Loucy (cell line): Measurements from ENCODE around the gene FBXO11.

ENCODE experiments used
- H2AFZ ChIP-seq: fragments of 200-600 bp; sonication (generic); 2 replicates; pipeline ENCODE4 v1.6.0; 2016; ENCODE audit warnings: antibody characterized with exemption, mild to moderate bottlenecking, low read length, moderate library complexity
- H3F3A ChIP-seq: fragments of 200-600 bp; 2 replicates; pipeline ENCODE4 v1.6.0; 2016; ENCODE audit warnings: antibody characterized with exemption, low read depth, mild to moderate bottlenecking
- H3K27me3 ChIP-seq: fragments of 200-600 bp; sonication (generic); 2 replicates; pipeline ENCODE4 v1.6.1; 2014; ENCODE audit warnings: low read length, mild to moderate bottlenecking; ENCODE audit not compliant: insufficient read depth, poor library complexity, severe bottlenecking
- H3K36me3 ChIP-seq: fragments of 200-600 bp; sonication (generic); 2 replicates; pipeline ENCODE4 v1.6.1; 2016; ENCODE audit warnings: low read length; ENCODE audit not compliant: insufficient read depth
- H3K4me1 ChIP-seq: fragments of 200-600 bp; sonication (generic); 2 replicates; pipeline ENCODE4 v1.5.1; 2014; ENCODE audit warnings: low read length, mild to moderate bottlenecking; ENCODE audit not compliant: insufficient read depth, poor library complexity, severe bottlenecking
- H3K4me2 ChIP-seq: fragments of 200-600 bp; sonication (generic); 2 replicates; pipeline ENCODE4 v1.6.0; 2014; ENCODE audit warnings: antibody characterized with exemption, low read length, low read depth, mild to moderate bottlenecking; ENCODE audit not compliant: poor library complexity, severe bottlenecking
- H3K4me3 ChIP-seq: fragments of 200-600 bp; sonication (generic); 2 replicates; pipeline ENCODE4 v1.5.1; 2014; ENCODE audit warnings: low read length, mild to moderate bottlenecking, mixed read lengths; ENCODE audit not compliant: poor library complexity, severe bottlenecking
- H3K79me2 ChIP-seq: fragments of 200-600 bp; sonication (generic); 2 replicates; pipeline ENCODE4 v1.6.1; 2014; ENCODE audit warnings: low read length; ENCODE audit not compliant: insufficient read depth
- H3K9ac ChIP-seq: fragments of 200-600 bp; sonication (generic); 2 replicates; pipeline ENCODE4 v1.6.0; 2014; ENCODE audit warnings: mild to moderate bottlenecking, low read depth, low read length, moderate library complexity; ENCODE audit not compliant: poor library complexity, severe bottlenecking
- H3K9me2 ChIP-seq: fragments of 200-600 bp; sonication (generic); replicated peaks from 2 replicates; pipeline ENCODE4 v1.6.1; 2016; ENCODE audit warnings: low read depth, low read length, mixed read lengths
- H3K9me3 ChIP-seq: fragments of 200-600 bp; sonication (generic); 2 replicates; pipeline ENCODE4 v1.6.1; 2014; ENCODE audit warnings: mild to moderate bottlenecking, antibody characterized with exemption, low read length, low read depth; ENCODE audit not compliant: insufficient read depth
- H4K20me1 ChIP-seq: fragments of 200-600 bp; sonication (generic); 2 replicates; pipeline ENCODE4 v1.6.0; 2014; ENCODE audit warnings: antibody characterized with exemption, low read length, mild to moderate bottlenecking; ENCODE audit not compliant: insufficient read depth, poor library complexity, severe bottlenecking
- EZH2phosphoT487 ChIP-seq: fragments of 200-600 bp; IDR thresholded peaks from 2 replicates; pipeline ENCODE4 v1.6.1; 2018; ENCODE audit warnings: antibody characterized with exemption, mild to moderate bottlenecking, moderate library complexity, borderline replicate concordance
- TF ChIP-seq, protein P1 (sequence below): fragments of 200-600 bp; sonication (generic); conservative IDR thresholded peaks from 2 replicates; pipeline ENCODE4 v1.5.1; 2014; ENCODE audit warnings: mild to moderate bottlenecking, antibody characterized with exemption, low read length

The FBXO11 gene

DNA sequence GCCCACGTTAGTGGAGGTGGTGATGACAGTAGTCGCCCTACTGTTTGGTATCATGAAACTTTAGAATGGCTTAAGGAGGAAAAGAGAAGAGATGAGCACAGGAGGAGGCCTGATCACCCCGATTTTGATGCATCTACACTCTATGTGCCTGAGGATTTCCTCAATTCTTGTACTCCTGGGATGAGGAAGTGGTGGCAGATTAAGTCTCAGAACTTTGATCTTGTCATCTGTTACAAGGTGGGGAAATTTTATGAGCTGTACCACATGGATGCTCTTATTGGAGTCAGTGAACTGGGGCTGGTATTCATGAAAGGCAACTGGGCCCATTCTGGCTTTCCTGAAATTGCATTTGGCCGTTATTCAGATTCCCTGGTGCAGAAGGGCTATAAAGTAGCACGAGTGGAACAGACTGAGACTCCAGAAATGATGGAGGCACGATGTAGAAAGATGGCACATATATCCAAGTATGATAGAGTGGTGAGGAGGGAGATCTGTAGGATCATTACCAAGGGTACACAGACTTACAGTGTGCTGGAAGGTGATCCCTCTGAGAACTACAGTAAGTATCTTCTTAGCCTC is 107.2 kb downstream of the FBXO11 start:
- no peaks in the 10 kb centered on the region for H3F3A ChIP-seq
- H3K79me2 ChIP-seq, result peaks cover 92% of the 10 kb centered on the region
- peaks cover 98% of the 10 kb centered on the region for H3K36me3 ChIP-seq

DNA sequence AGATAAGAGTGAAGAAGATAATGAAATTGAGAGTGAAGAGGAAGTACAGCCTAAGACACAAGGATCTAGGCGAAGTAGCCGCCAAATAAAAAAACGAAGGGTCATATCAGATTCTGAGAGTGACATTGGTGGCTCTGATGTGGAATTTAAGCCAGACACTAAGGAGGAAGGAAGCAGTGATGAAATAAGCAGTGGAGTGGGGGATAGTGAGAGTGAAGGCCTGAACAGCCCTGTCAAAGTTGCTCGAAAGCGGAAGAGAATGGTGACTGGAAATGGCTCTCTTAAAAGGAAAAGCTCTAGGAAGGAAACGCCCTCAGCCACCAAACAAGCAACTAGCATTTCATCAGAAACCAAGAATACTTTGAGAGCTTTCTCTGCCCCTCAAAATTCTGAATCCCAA is 107.7 kb downstream of the FBXO11 start:
- Histone ChIP-seq H3K4me2 (no peak overlapping the region), H3K4me3 (no peak overlapping the region), H2AFZ (no peak overlapping the region), H3K4me1 (no peaks in the 10 kb centered on the region), H3F3A (no peaks in the 10 kb centered on the region), H3K9ac (no peak overlapping the region), H3K9me2 (no peaks in the 10 kb centered on the region), H4K20me1 (peaks cover 79% of the 10 kb centered on the region), H3K36me3 (peaks cover 95% of the 10 kb centered on the region), H3K9me3 (no peaks in the 10 kb centered on the region), H3K27me3 (no peaks in the 10 kb centered on the region), H3K79me2 (peaks cover 94% of the 10 kb centered on the region)
- no peak for TF ChIP-seq EZH2phosphoT487
- TF ChIP-seq, protein P1, sequence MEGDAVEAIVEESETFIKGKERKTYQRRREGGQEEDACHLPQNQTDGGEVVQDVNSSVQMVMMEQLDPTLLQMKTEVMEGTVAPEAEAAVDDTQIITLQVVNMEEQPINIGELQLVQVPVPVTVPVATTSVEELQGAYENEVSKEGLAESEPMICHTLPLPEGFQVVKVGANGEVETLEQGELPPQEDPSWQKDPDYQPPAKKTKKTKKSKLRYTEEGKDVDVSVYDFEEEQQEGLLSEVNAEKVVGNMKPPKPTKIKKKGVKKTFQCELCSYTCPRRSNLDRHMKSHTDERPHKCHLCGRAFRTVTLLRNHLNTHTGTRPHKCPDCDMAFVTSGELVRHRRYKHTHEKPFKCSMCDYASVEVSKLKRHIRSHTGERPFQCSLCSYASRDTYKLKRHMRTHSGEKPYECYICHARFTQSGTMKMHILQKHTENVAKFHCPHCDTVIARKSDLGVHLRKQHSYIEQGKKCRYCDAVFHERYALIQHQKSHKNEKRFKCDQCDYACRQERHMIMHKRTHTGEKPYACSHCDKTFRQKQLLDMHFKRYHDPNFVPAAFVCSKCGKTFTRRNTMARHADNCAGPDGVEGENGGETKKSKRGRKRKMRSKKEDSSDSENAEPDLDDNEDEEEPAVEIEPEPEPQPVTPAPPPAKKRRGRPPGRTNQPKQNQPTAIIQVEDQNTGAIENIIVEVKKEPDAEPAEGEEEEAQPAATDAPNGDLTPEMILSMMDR, result no peak

More for the DNA sequence above, 107.2 kb downstream of the FBXO11 start:
- Histone ChIP-seq H2AFZ (no peak overlapping the region), H3K4me3 (no peak overlapping the region), H3K4me2 (no peak overlapping the region), H3K27me3 (no peaks in the 10 kb centered on the region), H4K20me1 (peaks cover 76% of the 10 kb centered on the region), H3K9me2 (no peaks in the 10 kb centered on the region), H3K9ac (no peak overlapping the region), H3K9me3 (no peaks in the 10 kb centered on the region), H3K4me1 (no peaks in the 10 kb centered on the region)
- no peak for TF ChIP-seq EZH2phosphoT487
- TF ChIP-seq, protein P1, result no peak

DNA sequence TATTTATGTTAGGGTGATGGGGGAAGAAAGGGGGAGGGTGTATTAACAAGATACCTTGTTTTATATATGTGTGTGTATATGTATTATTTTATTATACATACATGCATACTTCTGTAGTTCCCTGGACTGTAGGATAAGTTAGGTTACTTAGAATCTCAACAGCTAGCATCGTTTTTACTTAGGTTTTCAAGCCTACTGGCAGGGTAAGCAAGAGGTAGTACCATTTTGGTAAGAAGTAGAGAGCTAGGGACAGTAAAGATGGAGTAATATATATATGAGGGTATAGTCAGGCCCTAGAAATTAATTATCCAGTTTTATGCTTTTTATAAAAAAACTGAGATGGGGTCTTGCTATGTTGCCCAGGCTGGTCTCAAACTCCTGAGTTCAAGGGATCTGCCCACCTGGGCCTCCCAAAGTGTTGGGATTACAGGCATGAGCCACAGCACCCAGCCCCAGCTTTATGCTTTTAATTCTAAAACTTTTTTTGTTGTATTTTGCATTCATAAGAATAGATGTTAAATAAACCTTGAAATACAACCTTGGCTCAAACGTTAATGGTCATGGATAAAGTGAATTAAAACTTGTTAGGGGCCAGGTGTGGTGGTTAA is 110.1 kb downstream of the FBXO11 start:
- Histone ChIP-seq H3K9me2 (no peaks in the 10 kb centered on the region), H3K4me1 (no peaks in the 10 kb centered on the region), H3K36me3 (peaks cover 83% of the 10 kb centered on the region), H3K4me3 (no peak overlapping the region), H3K4me2 (no peak overlapping the region), H3K9ac (no peak overlapping the region), H4K20me1 (peaks cover 82% of the 10 kb centered on the region), H3F3A (no peaks in the 10 kb centered on the region), H3K27me3 (no peaks in the 10 kb centered on the region), H3K9me3 (no peaks in the 10 kb centered on the region), H2AFZ (no peak overlapping the region), H3K79me2 (peaks cover 95% of the 10 kb centered on the region)
- no peak for TF ChIP-seq EZH2phosphoT487
- TF ChIP-seq, protein P1, result no peak
